HL-60 (cell line): Measurements from ENCODE around the gene SERTAD1.
A peak's percentile ranks its signal among the peaks of the same experiment; 100 is the strongest.

Experiments used
- DNase-seq, 2 experiments: peaks; one replicate each; pipeline ENCODE4 v3.0.0-alpha.2; 2010 to 2020; ENCODE audit warnings: low read depth in 1 of 2, low spot score in 1 of 2
- H3K27ac ChIP-seq: fragments of 250-450 bp; sonication (Bioruptor Pico); replicated peaks from 2 replicates; pipeline ENCODE4 v1.5.1; 2020; ENCODE audit warnings: mild to moderate bottlenecking, moderate library complexity
- H3K27me3 ChIP-seq: fragments of 250-450 bp; sonication (Bioruptor Pico); 2 replicates; pipeline ENCODE4 v1.5.1; 2021; ENCODE audit warnings: mild to moderate bottlenecking, moderate library complexity; ENCODE audit not compliant: insufficient read depth, poor library complexity, severe bottlenecking
- H3K4me3 ChIP-seq: replicated peaks from 2 replicates; pipeline ENCODE4 v1.5.1; 2011; ENCODE audit warnings: mild to moderate bottlenecking, control low read depth, low read length; ENCODE audit not compliant: insufficient read depth
- GABPA ChIP-seq: IDR thresholded peaks from 2 replicates; pipeline ENCODE4 v1.6.1; 2012; ENCODE audit warnings: low read depth
- POLR2AphosphoS5 ChIP-seq: IDR thresholded peaks from 2 replicates; pipeline ENCODE4 v1.6.1; 2012; ENCODE audit warnings: low read depth
- REST ChIP-seq: IDR thresholded peaks from 2 replicates; pipeline ENCODE4 v1.6.1; 2012; ENCODE audit warnings: low read depth; ENCODE audit not compliant: insufficient replicate concordance
- SPI1 ChIP-seq: IDR thresholded peaks from 2 replicates; pipeline ENCODE4 v1.6.1; 2012; ENCODE audit warnings: low read depth, mild to moderate bottlenecking, borderline replicate concordance
- long read RNA-seq: library from polyadenylated mRNA; unstranded; transcript quantifications from one replicate; pipeline ENCODE4 v2.0.0, GENCODE V29; 2020
- TF ChIP-seq, protein P1 (sequence below): IDR thresholded peaks from one replicate; pipeline ENCODE4 v1.5.1; 2011; ENCODE audit warnings: low read length, control low read depth, inconsistent platforms; ENCODE audit not compliant: insufficient read depth

SERTAD1 gene
- long read RNA-seq, transcript SERTAD1-201 (2 exons, 2,114 nt) = major isoform, 11 of 11 reads
- long read RNA-seq, partial matches to known transcripts = 0 of 11 reads
- long read RNA-seq, other reads (novel, unspliced or antisense) = 0 of 11 reads

DNA sequence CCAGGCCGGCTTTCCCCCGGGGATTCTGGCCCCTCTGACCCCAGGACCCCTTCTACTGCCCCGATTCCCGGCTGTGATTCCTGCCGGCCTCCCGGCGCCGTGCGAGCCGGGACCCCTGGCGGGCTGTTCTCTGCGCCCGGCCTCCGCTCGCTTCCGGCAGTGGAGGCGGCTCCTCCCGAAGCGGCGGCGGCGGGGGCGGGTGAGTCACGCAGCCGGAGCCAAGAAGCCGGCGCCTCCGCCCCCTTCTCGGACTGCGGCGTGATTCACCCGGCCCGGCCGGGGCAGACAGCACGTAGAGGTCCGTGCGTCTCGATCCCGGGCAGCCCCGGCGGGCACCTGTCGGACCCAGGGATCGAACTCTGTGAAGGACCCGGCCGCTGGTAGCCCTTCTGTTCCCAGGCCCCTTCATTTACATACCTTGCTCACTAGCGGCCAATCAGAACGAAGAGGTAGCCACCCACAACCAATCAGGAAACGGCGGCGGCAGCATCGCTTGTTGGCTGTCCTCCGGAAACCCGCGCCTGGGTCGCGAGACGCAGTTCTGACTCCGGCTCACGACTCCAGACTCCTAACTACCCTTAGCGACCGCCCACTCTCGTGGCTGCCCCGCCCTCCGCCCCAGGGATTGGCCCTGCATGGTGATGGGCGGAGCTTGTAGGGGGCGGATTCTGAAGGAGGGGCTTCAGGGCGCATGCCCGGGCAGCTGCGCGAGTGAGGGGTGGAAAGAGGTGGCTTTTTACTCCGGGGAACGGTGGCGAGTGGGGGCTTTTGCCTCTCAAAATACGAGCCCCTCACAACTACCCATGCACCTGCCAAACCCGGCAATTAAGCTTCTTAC, at the start of gene SERTAD1:
TSS of gene SERTAD1 (minus strand) at position 543 of the 838 bp plus-strand sequence. CDS start 2,446 bp downstream, outside the sequence.
- Histone ChIP-seq H3K27ac (peak within 1 kb of the TSS; percentile 74), H3K27me3 (no peaks in the 10 kb centered on the region), H3K4me3 (peak within 1 kb of the TSS; percentile 79)
- TF ChIP-seq GABPA (peak; percentile 26; the same call in 1 of the 2 replicates), REST (no peak), POLR2AphosphoS5 (peak; percentile 29; the same call in 1 of the 2 replicates), SPI1 (no peak)
- TF ChIP-seq, protein P1, sequence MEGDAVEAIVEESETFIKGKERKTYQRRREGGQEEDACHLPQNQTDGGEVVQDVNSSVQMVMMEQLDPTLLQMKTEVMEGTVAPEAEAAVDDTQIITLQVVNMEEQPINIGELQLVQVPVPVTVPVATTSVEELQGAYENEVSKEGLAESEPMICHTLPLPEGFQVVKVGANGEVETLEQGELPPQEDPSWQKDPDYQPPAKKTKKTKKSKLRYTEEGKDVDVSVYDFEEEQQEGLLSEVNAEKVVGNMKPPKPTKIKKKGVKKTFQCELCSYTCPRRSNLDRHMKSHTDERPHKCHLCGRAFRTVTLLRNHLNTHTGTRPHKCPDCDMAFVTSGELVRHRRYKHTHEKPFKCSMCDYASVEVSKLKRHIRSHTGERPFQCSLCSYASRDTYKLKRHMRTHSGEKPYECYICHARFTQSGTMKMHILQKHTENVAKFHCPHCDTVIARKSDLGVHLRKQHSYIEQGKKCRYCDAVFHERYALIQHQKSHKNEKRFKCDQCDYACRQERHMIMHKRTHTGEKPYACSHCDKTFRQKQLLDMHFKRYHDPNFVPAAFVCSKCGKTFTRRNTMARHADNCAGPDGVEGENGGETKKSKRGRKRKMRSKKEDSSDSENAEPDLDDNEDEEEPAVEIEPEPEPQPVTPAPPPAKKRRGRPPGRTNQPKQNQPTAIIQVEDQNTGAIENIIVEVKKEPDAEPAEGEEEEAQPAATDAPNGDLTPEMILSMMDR = peak; percentile 28
- peak; percentile 97 to 100 for DNase-seq

DNA sequence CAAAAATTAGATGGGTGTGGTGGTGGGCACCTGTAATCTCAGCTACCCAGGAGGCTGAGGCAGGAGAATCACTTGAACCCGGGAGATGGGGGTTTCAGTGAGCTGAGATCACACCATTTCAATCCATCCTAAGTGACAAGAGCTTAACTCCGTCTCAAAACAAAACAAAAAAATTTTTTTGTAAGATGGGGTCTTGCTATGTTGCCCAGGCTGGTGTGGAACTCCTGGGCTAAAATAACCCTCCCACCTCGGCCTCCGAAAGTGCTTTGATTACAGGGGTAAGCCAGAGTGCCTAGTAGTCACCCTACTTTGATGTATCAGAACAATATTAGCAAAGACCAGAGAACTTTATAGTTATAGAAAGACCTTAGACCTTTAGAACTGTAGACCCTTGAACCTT, 48.9 kb upstream of the SERTAD1 start:
- no peak for DNase-seq
- Histone ChIP-seq H3K27ac (no peak overlapping the region), H3K4me3 (no peak overlapping the region), H3K27me3 (no peaks in the 10 kb centered on the region)
- TF ChIP-seq POLR2AphosphoS5 (no peak), GABPA (no peak), SPI1 (no peak), REST (no peak)
- TF ChIP-seq, protein P1 = no peak

DNA sequence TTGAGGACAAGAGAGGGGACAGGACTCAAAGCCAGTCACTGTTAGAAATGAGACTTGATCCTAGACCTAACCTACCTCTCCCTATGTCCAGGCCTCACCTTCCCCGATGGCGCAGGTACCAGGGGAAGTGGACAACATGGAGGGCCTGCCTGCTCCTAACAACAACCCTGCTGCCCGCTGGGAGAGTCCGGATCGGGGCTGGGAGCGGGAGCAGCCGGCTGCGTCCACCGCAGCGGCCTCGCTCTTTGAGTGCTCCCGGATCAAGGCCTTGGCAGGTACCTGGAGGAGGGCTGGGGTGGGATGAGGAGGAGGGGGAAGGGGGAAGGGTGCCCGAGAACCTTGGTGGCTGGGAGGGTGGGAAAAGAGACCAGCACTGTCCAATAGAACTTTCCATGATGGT, 46.7 kb upstream of the SERTAD1 start:
- no peak for DNase-seq
- Histone ChIP-seq H3K27me3 (peaks cover 2% of the 10 kb centered on the region), H3K4me3 (no peak overlapping the region), H3K27ac (no peak overlapping the region)
- no peak for TF ChIP-seq REST
- TF ChIP-seq SPI1 = no peak
- no peak for TF ChIP-seq GABPA
- no peak for TF ChIP-seq POLR2AphosphoS5
- TF ChIP-seq, protein P1 = no peak
